Sigmoid colon (tissue), 4 donors: ENCODE measurements around the gene ENKUR.

ENCODE experiments used
- CTCF ChIP-seq, 4 experiments: fragments of 450-650 bp in 3 of 4; fragments of 200-600 bp in 1 of 4; IDR thresholded peaks; one replicate each; pipeline ENCODE4 v1.5.1; 2016 to 2019; ENCODE audit warnings: antibody characterized with exemption in 4 of 4, mild to moderate bottlenecking in 3 of 4, moderate library complexity in 2 of 4
- EP300 ChIP-seq, 4 donors: sonication (generic); formaldehyde crosslinking; IDR thresholded peaks; one replicate each; pipeline ENCODE4 v1.6.1; 2017; ENCODE audit warnings: antibody characterized with exemption in 4 of 4
- POLR2A ChIP-seq, 2 donors: fragments of 450-650 bp; IDR thresholded peaks; one replicate each; pipeline ENCODE4 v1.6.1; 2016; ENCODE audit warnings: antibody characterized with exemption in 2 of 2, mild to moderate bottlenecking in 2 of 2, moderate library complexity in 2 of 2
- POLR2AphosphoS5 ChIP-seq, 4 donors: sonication (generic); formaldehyde crosslinking; IDR thresholded peaks; one replicate each; pipeline ENCODE4 v1.6.1; 2017; ENCODE audit warnings: antibody characterized with exemption in 4 of 4

- TF ChIP-seq EP300 (IDR thresholded peaks at IDR 0.05) (no peak), CTCF (IDR thresholded peaks at IDR 0.05) (peak in 1 of 4 experiments; percentile 23), POLR2AphosphoS5 (IDR thresholded peaks at IDR 0.05) (peak in 3 of 4 donors; percentile 54 to 77 (median 71)), POLR2A (IDR thresholded peaks at IDR 0.05) (no peak)
Observed at GRCh38 chr10:24958721-24959381, 57.1 kb downstream of the ENKUR start.
